NB4 (cell line): ENCODE data around the gene FMO3.

ENCODE experiments used
- POLR2A ChIP-seq: IDR thresholded peaks from 2 replicates; pipeline ENCODE4 v1.6.1; 2011; ENCODE audit warnings: mild to moderate bottlenecking; ENCODE audit not compliant: insufficient read length; ENCODE audit errors: extremely low read depth
- TF ChIP-seq, protein P1 (sequence below): IDR thresholded peaks from one replicate; pipeline ENCODE4 v1.5.1; 2012; ENCODE audit warnings: low read depth, low read length
- TF ChIP-seq, protein P2 (sequence below): IDR thresholded peaks from 2 replicates; pipeline ENCODE4 v1.6.1; 2011; ENCODE audit warnings: low read depth, low read length

DNA sequence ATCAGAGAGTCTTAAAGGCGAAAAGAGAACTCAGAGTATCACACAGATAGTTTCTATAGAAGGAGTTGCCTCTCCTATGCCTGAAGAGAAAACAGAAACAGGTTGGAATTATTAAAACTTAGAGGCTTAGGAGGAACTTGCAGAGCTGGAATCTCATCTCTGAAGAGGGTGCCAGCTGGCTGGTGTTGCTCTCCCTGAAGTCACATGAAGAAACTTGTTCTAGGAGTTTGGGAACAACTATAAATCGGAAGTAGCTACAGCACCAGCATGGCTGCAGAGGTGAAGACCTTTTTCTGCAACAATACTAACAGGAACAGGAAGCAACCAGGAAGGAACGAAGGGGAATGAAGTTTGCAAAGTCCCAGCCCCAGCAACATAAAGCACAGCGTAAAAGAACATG is 35.8 kb downstream of the FMO3 start:
- TF ChIP-seq, protein P1, sequence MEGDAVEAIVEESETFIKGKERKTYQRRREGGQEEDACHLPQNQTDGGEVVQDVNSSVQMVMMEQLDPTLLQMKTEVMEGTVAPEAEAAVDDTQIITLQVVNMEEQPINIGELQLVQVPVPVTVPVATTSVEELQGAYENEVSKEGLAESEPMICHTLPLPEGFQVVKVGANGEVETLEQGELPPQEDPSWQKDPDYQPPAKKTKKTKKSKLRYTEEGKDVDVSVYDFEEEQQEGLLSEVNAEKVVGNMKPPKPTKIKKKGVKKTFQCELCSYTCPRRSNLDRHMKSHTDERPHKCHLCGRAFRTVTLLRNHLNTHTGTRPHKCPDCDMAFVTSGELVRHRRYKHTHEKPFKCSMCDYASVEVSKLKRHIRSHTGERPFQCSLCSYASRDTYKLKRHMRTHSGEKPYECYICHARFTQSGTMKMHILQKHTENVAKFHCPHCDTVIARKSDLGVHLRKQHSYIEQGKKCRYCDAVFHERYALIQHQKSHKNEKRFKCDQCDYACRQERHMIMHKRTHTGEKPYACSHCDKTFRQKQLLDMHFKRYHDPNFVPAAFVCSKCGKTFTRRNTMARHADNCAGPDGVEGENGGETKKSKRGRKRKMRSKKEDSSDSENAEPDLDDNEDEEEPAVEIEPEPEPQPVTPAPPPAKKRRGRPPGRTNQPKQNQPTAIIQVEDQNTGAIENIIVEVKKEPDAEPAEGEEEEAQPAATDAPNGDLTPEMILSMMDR = no peak
- TF ChIP-seq POLR2A = no peak
- TF ChIP-seq, protein P2, sequence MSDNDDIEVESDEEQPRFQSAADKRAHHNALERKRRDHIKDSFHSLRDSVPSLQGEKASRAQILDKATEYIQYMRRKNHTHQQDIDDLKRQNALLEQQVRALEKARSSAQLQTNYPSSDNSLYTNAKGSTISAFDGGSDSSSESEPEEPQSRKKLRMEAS = no peak
